Uterus (tissue), 2 donors: ENCODE measurements around the gene CALM3.

Source experiments
- POLR2A ChIP-seq, 2 donors: fragments of 450-650 bp; IDR thresholded peaks; one replicate each; pipeline ENCODE4 v1.6.1; 2016; ENCODE audit warnings: antibody characterized with exemption in 2 of 2, mild to moderate bottlenecking in 1 of 2, moderate library complexity in 1 of 2
- TF ChIP-seq, protein P1 (sequence below), 4 experiments: fragments of 200-600 bp in 2 of 4; fragments of 450-650 bp in 2 of 4; sonication (generic) in 2 of 4; IDR thresholded peaks; one replicate each; pipeline ENCODE4 v1.5.1; 2016 to 2019; ENCODE audit warnings: antibody characterized with exemption in 4 of 4, mild to moderate bottlenecking in 2 of 4, moderate library complexity in 1 of 4

GRCh38 chr19:46591254-46591653 lies 9.9 kb upstream of the CALM3 start:
- TF ChIP-seq, protein P1, sequence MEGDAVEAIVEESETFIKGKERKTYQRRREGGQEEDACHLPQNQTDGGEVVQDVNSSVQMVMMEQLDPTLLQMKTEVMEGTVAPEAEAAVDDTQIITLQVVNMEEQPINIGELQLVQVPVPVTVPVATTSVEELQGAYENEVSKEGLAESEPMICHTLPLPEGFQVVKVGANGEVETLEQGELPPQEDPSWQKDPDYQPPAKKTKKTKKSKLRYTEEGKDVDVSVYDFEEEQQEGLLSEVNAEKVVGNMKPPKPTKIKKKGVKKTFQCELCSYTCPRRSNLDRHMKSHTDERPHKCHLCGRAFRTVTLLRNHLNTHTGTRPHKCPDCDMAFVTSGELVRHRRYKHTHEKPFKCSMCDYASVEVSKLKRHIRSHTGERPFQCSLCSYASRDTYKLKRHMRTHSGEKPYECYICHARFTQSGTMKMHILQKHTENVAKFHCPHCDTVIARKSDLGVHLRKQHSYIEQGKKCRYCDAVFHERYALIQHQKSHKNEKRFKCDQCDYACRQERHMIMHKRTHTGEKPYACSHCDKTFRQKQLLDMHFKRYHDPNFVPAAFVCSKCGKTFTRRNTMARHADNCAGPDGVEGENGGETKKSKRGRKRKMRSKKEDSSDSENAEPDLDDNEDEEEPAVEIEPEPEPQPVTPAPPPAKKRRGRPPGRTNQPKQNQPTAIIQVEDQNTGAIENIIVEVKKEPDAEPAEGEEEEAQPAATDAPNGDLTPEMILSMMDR (IDR thresholded peaks at IDR 0.05): no peak
- no peak for TF ChIP-seq POLR2A (IDR thresholded peaks at IDR 0.05)
